Spinal cord (tissue), 10 donors: ENCODE measurements around the gene PTCH1. TPM values are rescaled to one million over a fixed set of nuclear protein-coding genes. Genes with fewer than 3 reads are reported as not detected.

ENCODE experiments used
- DNase-seq, 6 donors: peaks; one replicate each; pipeline versions ENCODE4 v3.0.0 to v3.0.0-alpha.2; 2013 to 2015; ENCODE audit warnings: low spot score in 6 of 6, low read depth in 4 of 6
- H3K27ac ChIP-seq: one replicate; pipeline ENCODE4 v1.5.1; 2013; ENCODE audit warnings: low read depth, low read length, control low read depth
- H3K27me3 ChIP-seq: one replicate; pipeline ENCODE4 v1.6.1; 2013; ENCODE audit warnings: low read length; ENCODE audit not compliant: control insufficient read depth, insufficient read depth
- H3K36me3 ChIP-seq: one replicate; pipeline ENCODE4 v1.6.1; 2013; ENCODE audit warnings: low read length; ENCODE audit not compliant: control insufficient read depth, insufficient read depth
- H3K4me1 ChIP-seq: one replicate; pipeline ENCODE4 v1.6.1; 2013; ENCODE audit warnings: low read length; ENCODE audit not compliant: control insufficient read depth, insufficient read depth
- H3K4me3 ChIP-seq: one replicate; pipeline ENCODE4 v1.5.1; 2013; ENCODE audit warnings: low read depth, low read length, control low read depth
- H3K9me3 ChIP-seq: one replicate; pipeline ENCODE4 v1.6.1; 2013; ENCODE audit warnings: low read length; ENCODE audit not compliant: control insufficient read depth, insufficient read depth
- WGBS: methylation state at CpG from one replicate; pipeline ENCODE4 v1.1.5; 2013; ENCODE audit warnings: missing lambda C conversion rate; ENCODE audit not compliant: insufficient coverage; 5-methylcytosine and 5-hydroxymethylcytosine counted together
- polyA plus RNA-seq, 2 donors: library from polyadenylated mRNA; unstranded; fragments of 120-200 nt; gene quantifications; one replicate each; pipeline ENCODE4 v1.2.1, GENCODE V29; 2013; ENCODE audit not compliant: insufficient read length in 2 of 2
- total RNA-seq, 2 donors: library from RNA; depleted of rRNA in 1 of 2; stranded (reverse); fragments of 120-200 nt in 1 of 2; fragments of >200 nt in 1 of 2; gene quantifications; one replicate each; pipeline versions ENCODE4 v1.2.3 to v1.2.4, GENCODE V29; 2013 to 2014
- donor health status: healthy.

Gene PTCH1
- total and polyA plus RNA-seq, 4 donors, result 24.2 to 76.7 (median 45.2) TPM

GRCh38 chr9:95429948-95430620 lies 86.7 kb downstream of the PTCH1 start:
- peaks cover 3% of the 10 kb centered on the region for H3K9me3 ChIP-seq
- H3K27me3 ChIP-seq, result no peaks in the 10 kb centered on the region
- H3K4me3 ChIP-seq, result no peak overlapping the region
- no peaks in the 10 kb centered on the region for H3K36me3 ChIP-seq
- H3K4me1 ChIP-seq, result peaks cover 10% of the 10 kb centered on the region
- 96% methylated on average over 7 of the region's 7 CpGs for WGBS
- DNase-seq, result no peak
- no peak overlapping the region for H3K27ac ChIP-seq

- H3K27me3 ChIP-seq, result no peaks in the 10 kb centered on the region
- no peaks in the 10 kb centered on the region for H3K36me3 ChIP-seq
- H3K27ac ChIP-seq, result no peak overlapping the region
- no peak for DNase-seq
- peaks cover 10% of the 10 kb centered on the region for H3K4me1 ChIP-seq
- no peak overlapping the region for H3K4me3 ChIP-seq
- 93% methylated on average over 4 of the region's 10 CpGs for WGBS
- peaks cover 3% of the 10 kb centered on the region for H3K9me3 ChIP-seq
Observed at GRCh38 chr9:95429096-95429495, 87.7 kb downstream of the PTCH1 start.

- no peaks in the 10 kb centered on the region for H3K36me3 ChIP-seq
- H3K4me3 ChIP-seq, result peak overlapping the region; percentile 16
- no peaks in the 10 kb centered on the region for H3K27me3 ChIP-seq
- peaks cover 10% of the 10 kb centered on the region for H3K4me1 ChIP-seq
- peaks cover 8% of the 10 kb centered on the region for H3K9me3 ChIP-seq
- no peak for DNase-seq
- no peak overlapping the region for H3K27ac ChIP-seq
- 26% methylated on average over 3 of the region's 11 CpGs for WGBS
Observed at GRCh38 chr9:95425910-95426551, 90.7 kb downstream of the PTCH1 start.

GRCh38 chr9:95422650-95423049 lies 94.1 kb downstream of the PTCH1 start:
- no peak overlapping the region for H3K27ac ChIP-seq
- H3K36me3 ChIP-seq, result no peaks in the 10 kb centered on the region
- WGBS, result no CpG with 5 or more reads among the region's 1 CpG
- H3K4me1 ChIP-seq, result peaks cover 10% of the 10 kb centered on the region
- H3K27me3 ChIP-seq, result no peaks in the 10 kb centered on the region
- DNase-seq, result no peak
- peaks cover 4% of the 10 kb centered on the region for H3K9me3 ChIP-seq
- no peak overlapping the region for H3K4me3 ChIP-seq

DNA sequence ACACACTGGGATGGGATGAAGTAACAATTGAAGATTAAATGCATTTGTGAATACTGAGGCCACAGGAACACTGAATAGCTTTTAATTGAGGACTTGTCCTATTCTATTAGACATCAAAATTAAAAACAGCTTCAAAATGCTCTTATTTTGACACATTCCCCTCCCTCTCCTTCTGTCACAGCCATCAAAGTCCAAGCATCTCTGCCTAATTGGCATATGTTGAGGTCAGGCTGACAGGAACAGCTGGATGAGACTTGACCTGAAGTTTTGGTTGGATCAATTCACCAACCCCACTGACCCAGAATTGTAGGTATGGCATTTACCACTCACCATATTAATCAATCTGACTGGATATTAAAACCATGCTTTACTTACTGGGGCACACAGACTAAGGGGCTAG lies 96.3 kb downstream of the PTCH1 start:
- Histone ChIP-seq H3K4me3 (no peak overlapping the region), H3K4me1 (no peaks in the 10 kb centered on the region), H3K36me3 (no peaks in the 10 kb centered on the region), H3K27ac (no peak overlapping the region), H3K27me3 (no peaks in the 10 kb centered on the region), H3K9me3 (peaks cover 4% of the 10 kb centered on the region)
- no peak for DNase-seq

DNA sequence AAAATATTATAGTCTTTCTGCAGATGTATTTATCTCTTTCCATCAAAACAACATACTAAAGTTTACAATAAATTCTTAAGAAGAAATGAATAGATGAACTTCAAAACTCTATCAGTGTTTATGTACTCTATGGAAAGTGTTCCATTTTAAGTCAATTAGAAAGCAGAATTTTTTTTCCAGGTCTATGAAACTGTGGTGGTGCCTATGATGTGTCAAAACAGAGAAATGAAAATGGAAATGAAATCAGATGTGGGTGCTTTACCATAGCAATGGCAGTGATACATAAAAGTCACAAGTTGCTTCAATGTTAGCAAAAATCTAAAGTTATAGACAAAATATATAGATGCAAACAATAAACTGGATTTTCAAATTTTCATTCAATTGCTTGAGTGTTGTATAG lies 97.3 kb downstream of the PTCH1 start:
- Histone ChIP-seq H3K27ac (no peak overlapping the region), H3K4me3 (no peak overlapping the region), H3K4me1 (no peaks in the 10 kb centered on the region), H3K36me3 (no peaks in the 10 kb centered on the region), H3K27me3 (no peaks in the 10 kb centered on the region), H3K9me3 (peaks cover 4% of the 10 kb centered on the region)
- DNase-seq, result no peak

DNA sequence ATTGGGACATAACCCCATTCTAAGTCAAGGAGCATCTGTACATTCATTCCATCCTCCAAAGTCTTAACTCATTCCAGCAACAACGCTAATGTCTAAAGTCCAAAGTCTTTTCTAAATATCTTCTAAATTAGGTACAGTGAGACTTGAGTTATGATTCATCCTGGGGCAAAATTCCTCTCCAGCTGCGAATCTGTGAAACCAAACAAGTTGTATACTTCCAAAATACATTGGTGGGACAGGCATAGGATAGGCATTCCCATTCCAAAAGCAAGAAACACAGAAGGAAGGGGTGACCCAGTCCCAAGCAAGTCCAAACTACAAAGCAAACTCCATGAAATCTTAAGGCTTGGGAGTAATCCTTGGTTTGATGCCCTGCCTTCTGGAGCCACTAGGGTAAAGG lies 101.6 kb downstream of the PTCH1 start:
- WGBS, result 100% methylated on average over 1 of the region's 2 CpGs
- H3K36me3 ChIP-seq, result no peaks in the 10 kb centered on the region
- H3K27me3 ChIP-seq, result no peaks in the 10 kb centered on the region
- no peak overlapping the region for H3K4me3 ChIP-seq
- no peaks in the 10 kb centered on the region for H3K9me3 ChIP-seq
- no peak overlapping the region for H3K27ac ChIP-seq
- peaks cover 6% of the 10 kb centered on the region for H3K4me1 ChIP-seq
- no peak for DNase-seq

DNA sequence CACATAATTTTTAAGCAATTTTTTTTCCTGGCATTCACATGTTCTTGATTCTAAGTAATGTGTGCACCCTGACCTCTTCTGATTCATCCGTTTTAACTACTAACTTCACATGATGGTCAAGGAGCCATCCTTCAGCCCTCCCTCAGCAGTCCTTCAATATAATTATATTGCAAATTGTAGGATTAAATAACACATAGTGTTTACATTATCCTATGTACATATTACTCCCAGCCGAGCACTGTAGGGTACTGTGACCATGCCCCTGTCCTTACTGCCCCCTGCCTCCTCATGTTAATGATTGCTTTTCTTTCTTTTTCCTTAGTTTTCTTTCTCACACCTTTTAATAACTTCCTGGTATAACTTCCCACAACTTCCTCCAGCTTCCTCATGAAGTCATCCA lies 103.0 kb downstream of the PTCH1 start:
- no peak for DNase-seq
- Histone ChIP-seq H3K4me3 (no peak overlapping the region), H3K27ac (no peak overlapping the region), H3K4me1 (peaks cover 7% of the 10 kb centered on the region), H3K27me3 (no peaks in the 10 kb centered on the region), H3K36me3 (no peaks in the 10 kb centered on the region), H3K9me3 (no peaks in the 10 kb centered on the region)
- 100% methylated on average over 1 of the region's 2 CpGs for WGBS

- Histone ChIP-seq H3K27me3 (no peaks in the 10 kb centered on the region), H3K36me3 (no peaks in the 10 kb centered on the region), H3K4me3 (no peak overlapping the region), H3K27ac (no peak overlapping the region), H3K9me3 (no peaks in the 10 kb centered on the region), H3K4me1 (peaks cover 7% of the 10 kb centered on the region)
- WGBS, result 66% methylated on average over 20 of the region's 23 CpGs
- DNase-seq, result no peak
Observed at GRCh38 chr9:95411054-95411892, 105.5 kb downstream of the PTCH1 start.
